ENCODE results near the gene ST8SIA6. TPM values are rescaled to one million over a fixed set of nuclear protein-coding genes. Genes with fewer than 3 reads are reported as not detected.

The ST8SIA6 gene
- total RNA-seq, 1 donor from 2014 or later, result 5.1 TPM

DNA sequence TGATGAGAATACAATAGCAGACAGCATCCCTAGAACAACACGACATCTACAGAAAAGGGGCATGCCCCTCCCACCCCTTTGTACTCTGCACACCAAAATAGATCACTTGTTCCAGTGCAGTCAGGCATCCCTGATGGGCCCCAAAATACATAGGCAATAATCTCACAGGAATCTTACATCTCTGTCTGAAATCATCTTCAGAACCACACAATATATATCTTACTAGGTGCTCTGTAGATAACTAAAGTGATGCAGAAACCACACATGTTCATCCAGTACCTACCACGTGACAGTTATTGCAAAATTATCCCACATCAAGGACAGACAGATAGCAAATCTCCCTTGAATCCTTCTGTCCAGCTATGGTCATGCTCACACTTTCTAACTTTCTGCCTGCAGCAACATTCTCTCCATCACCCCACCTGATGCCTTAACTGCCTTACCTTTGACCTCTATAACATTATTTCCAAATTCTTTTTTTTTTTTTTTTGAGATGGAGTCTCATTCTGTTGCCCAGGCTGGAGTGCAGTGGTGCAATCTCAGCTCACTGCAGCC, 30.7 kb downstream of the ST8SIA6 start:
- peaks cover 3% of the 10 kb centered on the region for H3K27me3 Mint-ChIP-seq (ENCODE audit: insufficient read depth, low read depth)
- Histone ChIP-seq H3F3A (ENCODE audit: low read depth) (peaks cover 3% of the 10 kb centered on the region), H3K36me3 (peaks cover 5% of the 10 kb centered on the region), H3K4me2 (peak overlapping the region; percentile 48), H2AFZ (replicated peaks) (no peak overlapping the region), H3K27ac (no peak overlapping the region), H3K4me3 (no peak overlapping the region), H3K9ac (no peak overlapping the region), H3K4me1 (peaks cover 36% of the 10 kb centered on the region), H3K79me2 (ENCODE audit: low read depth) (no peaks in the 10 kb centered on the region), H3K9me3 (ENCODE audit: low read depth) (no peaks in the 10 kb centered on the region), H4K20me1 (ENCODE audit: low read depth) (no peaks in the 10 kb centered on the region), H3K27me3 (no peaks in the 10 kb centered on the region)
- no peak overlapping the region for H3K27ac Mint-ChIP-seq
- H3K4me3 Mint-ChIP-seq, result no peak overlapping the region
- TF ChIP-seq EZH2phosphoT487 (IDR thresholded peaks at IDR 0.05) (no peak), EZH2 (IDR thresholded peaks at IDR 0.05) (no peak)
- TF ChIP-seq, protein P1, sequence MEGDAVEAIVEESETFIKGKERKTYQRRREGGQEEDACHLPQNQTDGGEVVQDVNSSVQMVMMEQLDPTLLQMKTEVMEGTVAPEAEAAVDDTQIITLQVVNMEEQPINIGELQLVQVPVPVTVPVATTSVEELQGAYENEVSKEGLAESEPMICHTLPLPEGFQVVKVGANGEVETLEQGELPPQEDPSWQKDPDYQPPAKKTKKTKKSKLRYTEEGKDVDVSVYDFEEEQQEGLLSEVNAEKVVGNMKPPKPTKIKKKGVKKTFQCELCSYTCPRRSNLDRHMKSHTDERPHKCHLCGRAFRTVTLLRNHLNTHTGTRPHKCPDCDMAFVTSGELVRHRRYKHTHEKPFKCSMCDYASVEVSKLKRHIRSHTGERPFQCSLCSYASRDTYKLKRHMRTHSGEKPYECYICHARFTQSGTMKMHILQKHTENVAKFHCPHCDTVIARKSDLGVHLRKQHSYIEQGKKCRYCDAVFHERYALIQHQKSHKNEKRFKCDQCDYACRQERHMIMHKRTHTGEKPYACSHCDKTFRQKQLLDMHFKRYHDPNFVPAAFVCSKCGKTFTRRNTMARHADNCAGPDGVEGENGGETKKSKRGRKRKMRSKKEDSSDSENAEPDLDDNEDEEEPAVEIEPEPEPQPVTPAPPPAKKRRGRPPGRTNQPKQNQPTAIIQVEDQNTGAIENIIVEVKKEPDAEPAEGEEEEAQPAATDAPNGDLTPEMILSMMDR (IDR thresholded peaks at IDR 0.05), result no peak
- no peaks in the 10 kb centered on the region for H3K9me3 Mint-ChIP-seq
- H3K36me3 Mint-ChIP-seq, result peaks cover 2% of the 10 kb centered on the region
- peak; percentile 69 for DNase-seq (ENCODE audit: low spot score)
- H3K4me1 Mint-ChIP-seq, result peaks cover 24% of the 10 kb centered on the region

DNA sequence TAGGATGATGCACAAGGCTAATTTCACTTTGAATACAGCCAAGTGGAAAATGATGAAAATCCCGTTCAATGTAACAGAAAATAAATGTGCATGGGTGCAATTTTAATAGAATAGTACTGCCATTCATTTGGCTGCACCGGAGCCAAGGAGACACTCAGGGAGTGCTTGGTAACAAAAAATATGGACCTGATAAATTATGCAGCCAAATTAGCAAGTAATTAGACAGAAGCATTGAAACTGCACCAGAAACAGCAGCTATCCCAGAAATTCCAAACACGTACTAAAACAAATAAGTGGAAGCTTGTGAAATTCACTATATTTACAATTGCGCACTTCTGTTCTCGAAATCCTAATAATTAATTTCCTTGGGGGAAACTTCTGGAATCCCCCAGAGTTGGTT, 31.5 kb downstream of the ST8SIA6 start:
- H3K79me2 ChIP-seq (ENCODE audit: low read depth), result no peaks in the 10 kb centered on the region
- peak overlapping the region; percentile 48 for H3K4me2 ChIP-seq
- no peak for DNase-seq (ENCODE audit: low spot score)
- H3F3A ChIP-seq (ENCODE audit: low read depth), result peaks cover 8% of the 10 kb centered on the region
- no peak overlapping the region for H3K27ac ChIP-seq
- peaks cover 5% of the 10 kb centered on the region for H3K36me3 ChIP-seq
- peaks cover 32% of the 10 kb centered on the region for H3K4me1 ChIP-seq
- no peaks in the 10 kb centered on the region for H4K20me1 ChIP-seq (ENCODE audit: low read depth)
- peaks cover 2% of the 10 kb centered on the region for H3K36me3 Mint-ChIP-seq
- peaks cover 17% of the 10 kb centered on the region for H3K4me1 Mint-ChIP-seq
- H3K27me3 ChIP-seq, result no peaks in the 10 kb centered on the region
- no peak overlapping the region for H3K9ac ChIP-seq
- no peak overlapping the region for H3K27ac Mint-ChIP-seq
- H3K4me3 ChIP-seq, result no peak overlapping the region
- no peaks in the 10 kb centered on the region for H3K9me3 ChIP-seq (ENCODE audit: low read depth)
- H3K27me3 Mint-ChIP-seq (ENCODE audit: insufficient read depth, low read depth), result peaks cover 3% of the 10 kb centered on the region
- TF ChIP-seq, protein P1 (IDR thresholded peaks at IDR 0.05), result no peak
- TF ChIP-seq EZH2phosphoT487 (IDR thresholded peaks at IDR 0.05), result no peak
- no peak for TF ChIP-seq EZH2 (IDR thresholded peaks at IDR 0.05)
- H3K9me3 Mint-ChIP-seq, result no peaks in the 10 kb centered on the region
- no peak overlapping the region for H2AFZ ChIP-seq (replicated peaks)
- no peak overlapping the region for H3K4me3 Mint-ChIP-seq

DNA sequence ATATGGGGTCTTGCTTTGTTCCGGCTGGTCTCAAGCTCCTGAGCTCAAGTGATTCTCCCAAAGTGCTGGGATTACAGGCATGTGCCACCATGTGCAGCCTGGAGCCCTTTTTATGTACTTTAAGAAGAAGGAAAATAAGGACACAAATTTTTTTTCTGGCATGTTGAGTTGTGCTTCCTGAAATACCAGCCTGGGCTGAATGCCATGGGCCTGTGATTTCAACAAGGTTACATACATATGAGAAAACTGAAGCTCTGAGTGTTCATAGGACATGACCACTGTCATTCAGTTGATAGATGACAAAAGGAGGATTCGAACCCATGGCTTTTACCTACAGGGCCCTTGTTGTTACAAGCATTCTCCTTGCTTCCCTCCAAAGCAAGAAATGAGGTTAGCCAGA, 36.1 kb downstream of the ST8SIA6 start:
- peaks cover 9% of the 10 kb centered on the region for H3K4me1 Mint-ChIP-seq
- Histone ChIP-seq H3K4me1 (peaks cover 35% of the 10 kb centered on the region), H2AFZ (replicated peaks) (no peak overlapping the region), H3K27ac (peak overlapping the region; percentile 82), H3K9me3 (ENCODE audit: low read depth) (no peaks in the 10 kb centered on the region), H3K79me2 (ENCODE audit: low read depth) (no peaks in the 10 kb centered on the region), H3K36me3 (peaks cover 5% of the 10 kb centered on the region), H3K4me2 (peak overlapping the region; percentile 15), H3K9ac (no peak overlapping the region), H4K20me1 (ENCODE audit: low read depth) (no peaks in the 10 kb centered on the region), H3K4me3 (no peak overlapping the region), H3K27me3 (no peaks in the 10 kb centered on the region), H3F3A (ENCODE audit: low read depth) (peaks cover 45% of the 10 kb centered on the region)
- no peak overlapping the region for H3K27ac Mint-ChIP-seq
- TF ChIP-seq EZH2phosphoT487 (IDR thresholded peaks at IDR 0.05) (no peak), EZH2 (IDR thresholded peaks at IDR 0.05) (no peak)
- TF ChIP-seq, protein P1 (IDR thresholded peaks at IDR 0.05), result no peak
- H3K27me3 Mint-ChIP-seq (ENCODE audit: insufficient read depth, low read depth), result peaks cover 2% of the 10 kb centered on the region
- no peak overlapping the region for H3K4me3 Mint-ChIP-seq
- no peak for DNase-seq (ENCODE audit: low spot score)
- peaks cover 2% of the 10 kb centered on the region for H3K36me3 Mint-ChIP-seq
- H3K9me3 Mint-ChIP-seq, result no peaks in the 10 kb centered on the region
